ENCODE results near the gene SLC38A3.
"Not testable (repeated sequence)": the region's sequence is repeated elsewhere in the genome, so short reads cannot be mapped to it uniquely, and the experiment has no call there.

Gene SLC38A3

GRCh38 chr3:50192689-50193141 lies 12.4 kb upstream of the SLC38A3 start:
- no peak for DNase-seq

- DNase-seq: no peak
Observed at GRCh38 chr3:50193286-50193685, 11.8 kb upstream of the SLC38A3 start.

- no peak for DNase-seq
Observed at GRCh38 chr3:50193746-50194127, 11.3 kb upstream of the SLC38A3 start.

- DNase-seq: no peak
Observed at GRCh38 chr3:50194128-50194902, 10.8 kb upstream of the SLC38A3 start.

GRCh38 chr3:50194903-50195500 lies 10.1 kb upstream of the SLC38A3 start:
- DNase-seq: no peak

- DNase-seq: no peak
Observed at GRCh38 chr3:50195501-50196252, 9.4 kb upstream of the SLC38A3 start.

- DNase-seq: no peak
Observed at GRCh38 chr3:50196253-50196801, 8.7 kb upstream of the SLC38A3 start.

GRCh38 chr3:50201573-50202315 lies 3.3 kb upstream of the SLC38A3 start:
- no peak for DNase-seq

- no peak for DNase-seq
Observed at GRCh38 chr3:50202353-50203112, 2.5 kb upstream of the SLC38A3 start.

- DNase-seq: no peak
Observed at GRCh38 chr3:50203113-50203808, 1.8 kb upstream of the SLC38A3 start.

- DNase-seq: no peak
Observed at GRCh38 chr3:50203809-50204803, 965 bp upstream of the SLC38A3 start.

- no peak for DNase-seq
Observed at GRCh38 chr3:50205413-50206276, 574 bp downstream of the SLC38A3 start.

- DNase-seq: no peak
Observed at GRCh38 chr3:50207359-50208042, 2.4 kb downstream of the SLC38A3 start.

- DNase-seq: no peak
Observed at GRCh38 chr3:50208677-50209344, 3.7 kb downstream of the SLC38A3 start.

GRCh38 chr3:50210176-50210509 lies 5.1 kb downstream of the SLC38A3 start:
- no peak for DNase-seq

GRCh38 chr3:50210510-50211367 lies 5.7 kb downstream of the SLC38A3 start:
- no peak for DNase-seq

- DNase-seq: not testable (repeated sequence)
Observed at GRCh38 chr3:50211368-50211717, 6.3 kb downstream of the SLC38A3 start.
